RWPE1 (cell line): Measurements from ENCODE around the gene KDELR3.

ENCODE experiments used
- CTCF ChIA-PET: fragments of 350-600 bp; sonication (Branson Sonifier 250); formaldehyde crosslinking; extraction: SDS; loops from one replicate; lab custom pipeline; 2021; lab: Yijun Ruan, JAX
- POLR2A ChIA-PET: fragments of 400-600 bp; formaldehyde crosslinking; extraction: SDS; loops from one replicate; lab custom pipeline; 2020; ENCODE audit warnings: antibody characterized with exemption; ENCODE audit not compliant: low non-redundant PET; lab: Yijun Ruan, JAX
- DNase-seq: peaks from one replicate; pipeline ENCODE4 v3.0.0; 2012; ENCODE audit warnings: low spot score
- H3K27ac ChIP-seq: fragments of 450-650 bp; 2 replicates; pipeline ENCODE4 v1.5.1; 2017
- TF ChIP-seq, protein P1 (sequence below): fragments of 450-650 bp; conservative IDR thresholded peaks from 2 replicates; pipeline ENCODE4 v1.5.1; 2017; ENCODE audit warnings: low read depth, mild to moderate bottlenecking

Gene KDELR3

GRCh38 chr22:38429499-38430068, 38.3 kb upstream of the KDELR3 start:
- POLR2A ChIA-PET: no interaction called here
- TF ChIP-seq, protein P1, sequence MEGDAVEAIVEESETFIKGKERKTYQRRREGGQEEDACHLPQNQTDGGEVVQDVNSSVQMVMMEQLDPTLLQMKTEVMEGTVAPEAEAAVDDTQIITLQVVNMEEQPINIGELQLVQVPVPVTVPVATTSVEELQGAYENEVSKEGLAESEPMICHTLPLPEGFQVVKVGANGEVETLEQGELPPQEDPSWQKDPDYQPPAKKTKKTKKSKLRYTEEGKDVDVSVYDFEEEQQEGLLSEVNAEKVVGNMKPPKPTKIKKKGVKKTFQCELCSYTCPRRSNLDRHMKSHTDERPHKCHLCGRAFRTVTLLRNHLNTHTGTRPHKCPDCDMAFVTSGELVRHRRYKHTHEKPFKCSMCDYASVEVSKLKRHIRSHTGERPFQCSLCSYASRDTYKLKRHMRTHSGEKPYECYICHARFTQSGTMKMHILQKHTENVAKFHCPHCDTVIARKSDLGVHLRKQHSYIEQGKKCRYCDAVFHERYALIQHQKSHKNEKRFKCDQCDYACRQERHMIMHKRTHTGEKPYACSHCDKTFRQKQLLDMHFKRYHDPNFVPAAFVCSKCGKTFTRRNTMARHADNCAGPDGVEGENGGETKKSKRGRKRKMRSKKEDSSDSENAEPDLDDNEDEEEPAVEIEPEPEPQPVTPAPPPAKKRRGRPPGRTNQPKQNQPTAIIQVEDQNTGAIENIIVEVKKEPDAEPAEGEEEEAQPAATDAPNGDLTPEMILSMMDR: no peak
- no peak overlapping the region for H3K27ac ChIP-seq
- CTCF ChIA-PET: no interaction called here
- DNase-seq: no peak

GRCh38 chr22:38431266-38432010, 36.5 kb upstream of the KDELR3 start:
- ChIA-PET POLR2A (no interaction called here), CTCF (no interaction called here)
- TF ChIP-seq, protein P1: no peak
- DNase-seq: no peak
- H3K27ac ChIP-seq: no peak overlapping the region

- POLR2A ChIA-PET: no interaction called here
- CTCF ChIA-PET: no interaction called here
- TF ChIP-seq, protein P1: no peak
- DNase-seq: no peak
- no peak overlapping the region for H3K27ac ChIP-seq
These were observed 35.6 kb upstream of the KDELR3 start for GRCh38 chr22:38432264-38432663.

- DNase-seq: no peak
- TF ChIP-seq, protein P1: no peak
- ChIA-PET CTCF (no interaction called here), POLR2A (no interaction called here)
- H3K27ac ChIP-seq: no peak overlapping the region
These were observed 34.0 kb upstream of the KDELR3 start for GRCh38 chr22:38433871-38434270.

- no peak for DNase-seq
- TF ChIP-seq, protein P1: no peak
- CTCF ChIA-PET: no interaction called here
These were observed 32.9 kb upstream of the KDELR3 start for GRCh38 chr22:38435010-38435409.

GRCh38 chr22:38435965-38436364, 31.9 kb upstream of the KDELR3 start:
- TF ChIP-seq, protein P1: no peak
- ChIA-PET POLR2A (no interaction called here), CTCF (no interaction called here)
- no peak overlapping the region for H3K27ac ChIP-seq
- no peak for DNase-seq

More at GRCh38 chr22:38435010-38435409, 32.9 kb upstream of the KDELR3 start:
- POLR2A ChIA-PET: no interaction called here
- H3K27ac ChIP-seq: no peak overlapping the region
